Measurements from ENCODE around the gene PDE11A.
"Not testable (repeated sequence)": the region's sequence is repeated elsewhere in the genome, so short reads cannot be mapped to it uniquely, and the experiment has no call there.

The PDE11A gene

GRCh38 chr2:178002038-178002437, 70.5 kb downstream of the PDE11A start:
- Mint-ChIP-seq H3K4me3 (no peak overlapping the region), H3K4me1 (ENCODE audit: low read depth) (no peaks in the 10 kb centered on the region), H3K9me3 (ENCODE audit: low read depth) (no peaks in the 10 kb centered on the region), H3K27ac (no peak overlapping the region), H3K27me3 (peaks cover 2% of the 10 kb centered on the region), H3K36me3 (no peaks in the 10 kb centered on the region)

DNA sequence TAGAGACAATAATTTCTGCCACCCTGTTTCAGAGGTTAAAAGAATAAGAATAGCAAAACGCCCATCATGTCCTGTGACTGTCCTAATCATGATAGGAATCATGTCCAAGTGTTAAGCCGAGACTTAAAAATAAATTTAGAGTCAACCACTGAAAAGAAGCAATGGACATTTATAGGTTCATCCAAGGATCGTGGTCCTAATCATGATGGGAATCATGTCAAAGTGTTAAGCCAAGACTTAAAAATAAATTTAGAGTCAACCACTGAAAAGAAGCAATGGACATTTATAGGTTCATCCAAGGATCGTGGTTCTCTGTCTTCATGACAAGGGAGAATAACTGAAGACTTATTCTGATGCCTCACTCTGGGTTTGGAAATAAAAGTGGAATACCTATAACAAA, 73.6 kb downstream of the PDE11A start:
- H3K36me3 Mint-ChIP-seq, result no peaks in the 10 kb centered on the region
- no peaks in the 10 kb centered on the region for H3K4me1 Mint-ChIP-seq (ENCODE audit: low read depth)
- peaks cover 4% of the 10 kb centered on the region for H3K27me3 Mint-ChIP-seq
- no peak overlapping the region for H3K27ac Mint-ChIP-seq
- no peaks in the 10 kb centered on the region for H3K9me3 Mint-ChIP-seq (ENCODE audit: low read depth)
- H3K4me3 Mint-ChIP-seq, result no peak overlapping the region

- H3K4me1 Mint-ChIP-seq (ENCODE audit: low read depth), result no peaks in the 10 kb centered on the region
- no peak overlapping the region for H3K27ac Mint-ChIP-seq
- H3K36me3 Mint-ChIP-seq, result no peaks in the 10 kb centered on the region
- peaks cover 4% of the 10 kb centered on the region for H3K27me3 Mint-ChIP-seq
- H3K9me3 Mint-ChIP-seq (ENCODE audit: low read depth), result no peaks in the 10 kb centered on the region
- H3K4me3 Mint-ChIP-seq, result no peak overlapping the region
These were observed 74.6 kb downstream of the PDE11A start for GRCh38 chr2:177998006-177998405.

GRCh38 chr2:177992992-177993391, 79.6 kb downstream of the PDE11A start:
- no peaks in the 10 kb centered on the region for H3K36me3 Mint-ChIP-seq

GRCh38 chr2:177989029-177989885, 83.3 kb downstream of the PDE11A start:
- no peaks in the 10 kb centered on the region for H3K36me3 Mint-ChIP-seq

More at GRCh38 chr2:177992992-177993391, 79.6 kb downstream of the PDE11A start:
- H3K27me3 Mint-ChIP-seq, result peaks cover 3% of the 10 kb centered on the region
- H3K4me1 Mint-ChIP-seq (ENCODE audit: low read depth), result no peaks in the 10 kb centered on the region
- H3K4me3 Mint-ChIP-seq, result no peak overlapping the region
- no peaks in the 10 kb centered on the region for H3K9me3 Mint-ChIP-seq (ENCODE audit: low read depth)
- no peak overlapping the region for H3K27ac Mint-ChIP-seq

GRCh38 chr2:177984749-177985148, 87.8 kb downstream of the PDE11A start:
- Mint-ChIP-seq H3K27me3 (no peaks in the 10 kb centered on the region), H3K4me3 (no peak overlapping the region), H3K27ac (no peak overlapping the region), H3K36me3 (no peaks in the 10 kb centered on the region), H3K4me1 (ENCODE audit: low read depth) (no peaks in the 10 kb centered on the region), H3K9me3 (ENCODE audit: low read depth) (no peaks in the 10 kb centered on the region)

More at GRCh38 chr2:177989029-177989885, 83.3 kb downstream of the PDE11A start:
- H3K9me3 Mint-ChIP-seq (ENCODE audit: low read depth), result no peaks in the 10 kb centered on the region
- no peak overlapping the region for H3K27ac Mint-ChIP-seq
- H3K4me3 Mint-ChIP-seq, result no peak overlapping the region
- peaks cover 1% of the 10 kb centered on the region for H3K27me3 Mint-ChIP-seq
- H3K4me1 Mint-ChIP-seq (ENCODE audit: low read depth), result no peaks in the 10 kb centered on the region

DNA sequence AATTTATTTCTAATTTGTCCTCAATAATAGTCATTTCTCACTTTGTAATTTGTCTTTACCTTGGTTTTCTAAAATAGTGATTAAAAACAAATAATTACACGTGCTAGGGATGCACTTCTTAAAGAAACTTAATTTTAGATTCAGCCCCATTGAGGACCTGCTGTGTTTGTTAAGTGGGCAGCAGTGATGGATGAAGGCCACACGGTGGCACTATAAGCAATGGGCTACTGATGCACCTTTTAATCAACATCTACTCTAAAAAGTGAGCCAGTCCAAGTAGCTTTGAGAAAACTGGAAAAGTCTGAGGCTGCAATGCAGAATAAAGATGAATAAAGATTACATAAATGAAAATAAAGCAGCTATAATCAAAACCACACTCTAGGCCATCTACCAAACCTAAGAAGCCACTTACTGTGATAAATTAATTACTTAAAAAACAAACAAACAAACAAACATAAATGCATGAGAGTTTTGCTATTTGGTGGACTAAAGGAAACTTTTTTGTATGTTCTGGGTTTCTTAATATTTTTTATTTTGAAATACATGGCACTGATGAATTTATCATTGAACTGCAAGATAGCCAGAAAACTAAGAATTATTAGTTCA, 89.3 kb downstream of the PDE11A start:
- no peaks in the 10 kb centered on the region for H3K4me1 Mint-ChIP-seq (ENCODE audit: low read depth)
- H3K27me3 Mint-ChIP-seq, result no peaks in the 10 kb centered on the region
- no peak overlapping the region for H3K4me3 Mint-ChIP-seq

GRCh38 chr2:177972782-177973181, 99.8 kb downstream of the PDE11A start:
- Mint-ChIP-seq H3K4me1 (ENCODE audit: low read depth) (no peaks in the 10 kb centered on the region), H3K27me3 (peaks cover 5% of the 10 kb centered on the region), H3K36me3 (no peaks in the 10 kb centered on the region), H3K27ac (no peak overlapping the region), H3K4me3 (no peak overlapping the region), H3K9me3 (ENCODE audit: low read depth) (no peaks in the 10 kb centered on the region)

More for the DNA sequence above, 89.3 kb downstream of the PDE11A start:
- Mint-ChIP-seq H3K27ac (no peak overlapping the region), H3K36me3 (no peaks in the 10 kb centered on the region), H3K9me3 (ENCODE audit: low read depth) (no peaks in the 10 kb centered on the region)

DNA sequence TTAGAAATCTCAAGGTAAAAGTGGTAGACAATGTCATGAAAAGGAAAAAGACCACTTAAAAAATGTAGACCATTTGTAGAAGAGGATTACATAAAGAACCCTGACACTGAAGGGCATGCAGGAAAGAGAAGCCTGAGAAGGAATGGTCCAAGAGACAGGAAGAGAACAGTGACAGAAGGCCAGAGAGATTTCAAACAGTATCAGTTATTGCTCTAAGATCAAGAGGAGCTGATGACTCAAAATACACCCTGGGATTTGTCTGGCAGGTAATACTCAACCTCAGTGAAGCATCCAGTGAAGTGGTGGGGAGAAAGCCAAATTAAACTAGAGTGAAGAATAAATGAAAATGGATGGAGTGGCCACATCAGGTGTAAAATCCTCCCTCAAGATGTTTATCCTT, 100.5 kb downstream of the PDE11A start:
- Mint-ChIP-seq H3K27ac (no peak overlapping the region), H3K27me3 (peaks cover 5% of the 10 kb centered on the region), H3K36me3 (no peaks in the 10 kb centered on the region), H3K4me3 (no peak overlapping the region), H3K4me1 (ENCODE audit: low read depth) (no peaks in the 10 kb centered on the region), H3K9me3 (ENCODE audit: low read depth) (no peaks in the 10 kb centered on the region)

DNA sequence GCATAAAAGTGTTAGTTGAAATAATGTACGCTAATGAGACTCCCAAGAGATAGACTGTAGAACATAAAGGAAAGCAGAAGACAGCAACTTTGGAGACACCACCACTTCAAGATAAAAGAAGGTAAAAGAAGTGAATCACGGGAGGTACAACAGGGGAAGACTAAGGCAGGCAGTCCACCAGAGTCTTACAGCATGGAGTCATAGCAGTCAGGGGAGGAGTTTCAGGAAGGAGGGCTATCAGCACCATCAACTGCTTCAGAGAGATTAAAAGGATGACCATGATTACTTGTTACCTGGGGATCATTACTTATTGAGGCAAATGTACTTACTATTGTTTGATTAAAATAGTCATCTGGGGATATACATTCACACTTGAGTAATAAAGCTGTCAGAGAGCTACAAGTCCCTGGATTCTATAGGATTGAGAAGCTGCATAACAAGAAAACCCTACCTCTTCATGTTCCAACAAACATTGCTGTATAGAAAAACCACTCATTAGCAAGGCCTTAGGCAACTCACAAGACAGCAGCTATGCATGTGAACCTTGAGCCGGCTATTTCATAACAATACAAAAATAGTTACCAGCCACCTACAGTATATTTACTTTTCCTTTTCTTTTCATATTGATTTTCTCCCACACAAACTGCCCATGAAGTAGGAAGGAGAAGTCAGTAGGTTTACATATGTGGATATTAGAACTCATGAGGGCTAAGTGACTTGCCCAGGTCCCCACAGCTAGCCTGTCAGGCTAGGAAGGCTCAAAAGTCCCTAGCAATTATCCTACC, 101.7 kb downstream of the PDE11A start:
- no peaks in the 10 kb centered on the region for H3K36me3 Mint-ChIP-seq
- H3K9me3 Mint-ChIP-seq (ENCODE audit: low read depth), result no peaks in the 10 kb centered on the region
- H3K27me3 Mint-ChIP-seq, result peaks cover 5% of the 10 kb centered on the region
- no peak overlapping the region for H3K27ac Mint-ChIP-seq
- H3K4me3 Mint-ChIP-seq, result no peak overlapping the region
- no peaks in the 10 kb centered on the region for H3K4me1 Mint-ChIP-seq (ENCODE audit: low read depth)

GRCh38 chr2:177964892-177965291, 107.7 kb downstream of the PDE11A start:
- H3K4me3 Mint-ChIP-seq, result no peak overlapping the region
- peaks cover 8% of the 10 kb centered on the region for H3K27me3 Mint-ChIP-seq
- no peaks in the 10 kb centered on the region for H3K36me3 Mint-ChIP-seq
- H3K4me1 Mint-ChIP-seq (ENCODE audit: low read depth), result no peaks in the 10 kb centered on the region
- no peaks in the 10 kb centered on the region for H3K9me3 Mint-ChIP-seq (ENCODE audit: low read depth)
- H3K27ac Mint-ChIP-seq, result no peak overlapping the region

DNA sequence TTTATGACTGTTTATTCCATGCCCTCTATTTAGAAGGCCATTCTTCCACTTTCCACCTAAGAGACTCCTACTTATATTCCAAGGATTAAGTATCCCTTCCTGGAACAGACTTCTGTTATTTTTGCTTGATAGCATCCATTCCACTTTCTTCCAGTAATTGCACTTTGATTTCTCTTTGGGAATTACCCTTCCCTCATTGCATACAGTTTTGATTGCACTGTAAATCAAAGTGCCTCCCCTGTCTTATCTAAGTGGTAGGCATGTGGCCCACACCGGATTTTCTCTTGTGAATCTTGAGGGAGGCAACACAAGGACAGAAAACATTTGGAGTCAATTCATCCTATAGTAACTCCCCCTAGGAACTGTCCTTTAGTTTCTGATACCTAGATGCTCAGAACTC, 120.4 kb downstream of the PDE11A start:
- Mint-ChIP-seq H3K27me3 (peaks cover 3% of the 10 kb centered on the region), H3K4me1 (ENCODE audit: low read depth) (no peaks in the 10 kb centered on the region), H3K36me3 (no peaks in the 10 kb centered on the region), H3K4me3 (no peak overlapping the region), H3K27ac (no peak overlapping the region), H3K9me3 (ENCODE audit: low read depth) (peaks cover 5% of the 10 kb centered on the region)

DNA sequence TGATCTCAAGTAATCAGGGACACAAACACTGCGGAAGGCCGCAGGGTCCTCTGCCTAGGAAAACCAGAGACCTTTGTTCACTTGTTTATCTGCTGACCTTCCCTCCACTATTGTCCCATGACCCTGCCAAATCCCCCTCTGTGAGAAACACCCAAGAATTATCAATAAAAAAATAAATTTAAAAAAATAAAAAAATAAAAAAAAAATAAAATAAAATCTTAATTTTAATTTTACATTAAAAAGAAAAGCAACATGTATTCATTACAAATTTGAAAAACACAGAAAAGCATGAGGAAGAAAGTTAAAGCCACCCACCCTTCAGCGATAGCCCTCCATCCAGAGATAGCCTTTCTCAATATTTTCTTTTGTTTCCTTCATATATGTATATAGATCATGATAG, 125.0 kb downstream of the PDE11A start:
- H3K4me1 Mint-ChIP-seq (ENCODE audit: low read depth); H3K4me3 Mint-ChIP-seq; H3K27ac Mint-ChIP-seq; H3K27me3 Mint-ChIP-seq; H3K9me3 Mint-ChIP-seq (ENCODE audit: low read depth); H3K36me3 Mint-ChIP-seq: not testable (repeated sequence)

GRCh38 chr2:177944530-177944929, 128.0 kb downstream of the PDE11A start:
- H3K36me3 Mint-ChIP-seq; H3K9me3 Mint-ChIP-seq (ENCODE audit: low read depth); H3K27me3 Mint-ChIP-seq; H3K4me3 Mint-ChIP-seq; H3K27ac Mint-ChIP-seq; H3K4me1 Mint-ChIP-seq (ENCODE audit: low read depth): not testable (repeated sequence)

DNA sequence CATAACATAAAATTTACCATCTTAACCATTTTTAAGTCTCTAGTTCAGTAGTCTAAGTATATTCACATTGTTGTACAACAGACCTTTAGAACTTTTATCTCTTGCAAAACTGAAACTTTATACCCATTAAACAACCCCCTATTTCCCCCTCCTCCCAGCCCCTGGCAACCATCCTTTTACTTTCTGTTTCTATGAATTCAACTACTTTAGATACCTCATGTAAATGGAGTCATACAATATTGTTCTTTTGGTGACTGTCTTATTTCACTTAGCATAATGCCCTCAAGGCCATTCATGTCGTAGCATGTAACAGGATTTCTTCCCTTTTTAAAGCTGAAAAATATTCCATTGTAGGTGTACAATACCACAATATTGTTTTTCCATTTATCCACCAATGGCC, 129.8 kb downstream of the PDE11A start:
- Mint-ChIP-seq H3K36me3 (no peaks in the 10 kb centered on the region), H3K4me3 (no peak overlapping the region), H3K9me3 (ENCODE audit: low read depth) (no peaks in the 10 kb centered on the region), H3K4me1 (ENCODE audit: low read depth) (no peaks in the 10 kb centered on the region), H3K27me3 (peaks cover 2% of the 10 kb centered on the region), H3K27ac (no peak overlapping the region)
